OCI-M2 (cell line): Measurements from ENCODE around the gene STAB2.

ENCODE experiments used
- DNase-seq: peaks from one replicate; lab custom pipeline; 2025; ENCODE audit not compliant: unreplicated experiment; lab: John Stamatoyannopoulos, UW

STAB2 gene

GRCh38 chr12:103578926-103579325, 8.1 kb upstream of the STAB2 start:
- DNase-seq: no peak

DNA sequence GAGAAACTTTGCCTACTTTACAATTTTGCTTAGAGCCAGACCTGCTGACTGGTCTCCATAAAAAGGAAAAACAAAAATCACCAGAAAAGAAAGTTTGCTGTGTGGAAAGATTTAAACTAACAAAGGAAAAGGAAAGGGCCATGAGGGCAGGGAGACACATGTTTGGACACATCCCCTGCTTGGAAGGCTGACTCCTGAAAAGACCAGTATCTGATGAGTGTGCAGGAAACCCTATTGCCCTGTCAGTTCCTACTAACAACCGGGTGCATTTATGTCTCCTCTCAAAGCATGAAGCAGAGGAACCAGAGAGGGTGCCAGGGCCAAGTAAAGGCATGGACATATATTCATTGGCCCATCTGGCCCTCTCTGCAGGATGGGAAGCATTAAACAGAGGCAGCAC, 7.0 kb upstream of the STAB2 start:
- no peak for DNase-seq

DNA sequence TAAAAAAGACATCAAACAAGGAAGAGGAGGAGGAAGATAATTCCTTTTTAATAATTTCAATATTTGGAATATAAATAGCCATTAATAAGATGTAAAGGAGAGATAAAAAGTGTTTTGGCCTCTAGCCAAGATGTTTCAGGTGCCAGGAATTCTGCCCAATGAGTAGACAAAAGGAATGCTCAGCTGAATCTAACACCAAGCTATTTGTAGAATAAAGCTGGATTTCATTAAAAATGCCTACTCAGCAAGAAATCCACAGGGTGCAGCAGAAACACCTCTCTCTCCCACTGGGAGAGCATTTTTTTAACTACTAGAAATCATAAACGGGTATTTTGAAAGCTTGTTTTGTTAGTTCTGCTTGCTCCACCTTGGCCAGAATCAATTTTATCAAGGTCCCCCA, 4.1 kb upstream of the STAB2 start:
- DNase-seq: no peak

DNA sequence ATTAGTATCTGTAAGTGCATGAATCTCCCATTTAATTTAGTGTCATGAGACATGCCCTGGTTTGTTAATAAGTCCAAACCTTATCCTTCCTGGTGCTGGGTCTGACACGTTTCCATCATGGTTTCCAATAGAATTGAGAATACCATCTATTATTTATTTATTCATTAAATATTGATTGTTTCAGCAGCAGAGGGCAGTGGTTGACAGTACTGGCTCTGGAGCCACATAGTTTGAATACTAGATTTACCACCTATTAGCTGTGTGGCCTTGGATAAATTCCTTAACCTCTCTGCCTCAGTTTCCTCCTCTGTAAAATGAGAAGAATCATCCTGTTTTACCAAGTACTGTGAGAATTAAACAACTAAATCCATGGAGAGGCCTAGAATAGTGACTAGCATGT, 941 bp upstream of the STAB2 start:
- DNase-seq: no peak

DNA sequence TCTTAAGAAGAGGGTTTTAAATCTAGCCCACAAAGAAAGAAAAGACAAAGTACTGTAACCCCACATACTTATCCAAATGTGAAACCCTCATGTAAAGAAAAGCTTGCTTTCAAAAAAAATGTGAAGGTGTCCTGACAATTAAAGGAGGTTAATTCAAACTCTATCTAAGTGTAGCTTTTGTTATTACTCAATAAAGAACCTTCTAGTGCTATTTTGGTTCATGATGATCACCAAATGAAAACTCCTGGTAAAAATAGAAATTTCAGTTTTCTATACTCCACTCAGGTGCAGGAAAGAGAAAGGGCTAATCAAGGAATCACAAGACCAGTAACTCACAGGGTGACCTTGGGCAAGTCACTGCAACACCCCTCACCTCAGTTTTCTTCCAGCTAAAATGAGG, 1.6 kb downstream of the STAB2 start:
- DNase-seq: no peak

DNA sequence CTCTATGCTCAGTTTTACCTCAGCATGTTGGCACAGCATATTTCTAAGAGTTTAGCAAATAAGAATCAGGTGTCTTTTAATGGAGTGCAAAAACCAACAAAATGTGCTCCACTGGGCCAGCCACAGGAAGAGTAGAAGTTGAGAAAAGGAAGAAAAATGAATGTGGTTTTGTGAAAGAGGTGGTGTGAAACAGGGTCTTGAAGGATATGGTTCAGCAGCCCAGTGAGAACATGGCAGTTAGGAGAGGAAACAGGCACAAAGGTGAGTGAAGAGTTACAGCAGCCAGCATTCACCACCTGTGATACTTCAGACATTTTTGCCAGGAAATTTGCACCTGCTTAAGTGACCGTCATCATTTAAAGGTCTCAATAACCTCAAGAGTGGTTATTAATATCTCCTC, 2.4 kb downstream of the STAB2 start:
- no peak for DNase-seq

DNA sequence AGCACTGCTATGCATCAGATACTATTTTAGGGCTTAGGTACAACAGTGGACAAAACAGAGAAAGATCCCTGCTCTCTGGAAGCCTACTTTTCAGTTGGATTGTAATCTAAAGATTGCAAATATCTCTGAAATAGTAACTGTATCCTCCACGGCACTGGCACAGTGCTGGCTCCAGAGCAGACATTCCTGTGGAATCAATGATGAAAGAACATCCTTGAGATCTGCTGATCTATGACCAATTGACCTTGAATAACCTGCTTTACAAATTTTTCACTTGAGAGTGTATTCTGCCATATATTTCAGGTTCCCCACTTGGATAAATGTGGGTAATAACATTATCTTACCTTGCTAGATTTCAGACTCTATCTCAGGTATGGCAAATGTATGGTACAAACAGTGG, 3.2 kb downstream of the STAB2 start:
- DNase-seq: no peak

GRCh38 chr12:103596981-103597380, 9.9 kb downstream of the STAB2 start:
- no peak for DNase-seq

- DNase-seq: no peak
Observed at GRCh38 chr12:103599274-103599673, 12.2 kb downstream of the STAB2 start.

DNA sequence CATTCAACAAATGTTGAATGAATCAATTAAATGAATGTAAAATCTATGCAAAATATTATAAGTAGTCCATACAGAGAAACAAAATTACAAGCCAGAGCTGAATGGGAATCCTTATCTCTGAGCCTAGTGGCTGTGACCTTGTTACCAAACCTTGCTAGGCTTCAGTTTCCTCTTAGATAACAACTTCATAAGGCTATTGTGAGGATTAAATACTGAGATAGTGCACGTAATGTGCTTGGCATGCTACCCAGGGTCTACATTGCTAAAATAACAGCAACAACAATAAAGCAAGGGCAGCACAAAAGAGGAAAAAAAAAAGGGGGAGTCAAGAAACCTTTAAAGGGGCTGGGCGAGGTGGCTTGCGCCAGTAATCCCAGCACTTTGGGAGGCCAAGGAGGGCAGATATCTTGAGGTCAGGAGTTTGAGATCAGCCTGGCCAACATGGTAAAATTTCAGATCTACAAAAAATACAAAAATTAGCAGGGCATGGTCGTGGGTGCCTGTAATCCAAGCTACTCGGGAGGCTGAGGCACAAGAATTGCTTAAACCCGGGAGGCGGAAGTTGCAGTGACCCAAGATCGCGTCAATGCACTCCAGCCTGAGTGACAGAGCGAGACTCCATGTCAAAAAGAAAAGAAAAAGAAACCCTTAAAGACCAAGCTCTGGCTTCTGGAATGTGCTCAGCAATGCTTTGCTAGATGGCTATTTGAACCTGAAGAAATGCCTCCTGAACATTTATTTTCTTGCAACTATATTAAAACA, 14.1 kb downstream of the STAB2 start:
- no peak for DNase-seq

GRCh38 chr12:103620395-103620794, 33.3 kb downstream of the STAB2 start:
- no peak for DNase-seq

- no peak for DNase-seq
Observed at GRCh38 chr12:103623716-103624115, 36.6 kb downstream of the STAB2 start.

DNA sequence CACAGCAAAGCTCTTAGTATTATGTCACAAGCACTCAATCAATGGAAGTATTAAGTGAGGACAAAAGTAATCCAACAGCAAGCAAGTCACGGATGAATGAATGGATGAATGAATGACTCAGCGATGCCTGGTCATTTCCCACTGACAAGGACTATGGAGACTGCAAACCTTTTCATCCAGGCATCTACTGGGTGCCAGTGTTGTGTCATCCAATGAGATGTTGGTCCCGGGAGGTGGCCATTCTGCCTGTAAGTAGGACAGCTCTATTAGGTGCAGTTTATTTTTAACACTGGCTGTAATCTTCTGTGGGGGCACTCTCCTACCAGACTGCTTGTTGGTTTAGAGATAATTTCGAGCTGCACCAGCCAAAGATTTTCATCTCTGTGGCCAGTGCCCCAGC, 39.4 kb downstream of the STAB2 start:
- no peak for DNase-seq

DNA sequence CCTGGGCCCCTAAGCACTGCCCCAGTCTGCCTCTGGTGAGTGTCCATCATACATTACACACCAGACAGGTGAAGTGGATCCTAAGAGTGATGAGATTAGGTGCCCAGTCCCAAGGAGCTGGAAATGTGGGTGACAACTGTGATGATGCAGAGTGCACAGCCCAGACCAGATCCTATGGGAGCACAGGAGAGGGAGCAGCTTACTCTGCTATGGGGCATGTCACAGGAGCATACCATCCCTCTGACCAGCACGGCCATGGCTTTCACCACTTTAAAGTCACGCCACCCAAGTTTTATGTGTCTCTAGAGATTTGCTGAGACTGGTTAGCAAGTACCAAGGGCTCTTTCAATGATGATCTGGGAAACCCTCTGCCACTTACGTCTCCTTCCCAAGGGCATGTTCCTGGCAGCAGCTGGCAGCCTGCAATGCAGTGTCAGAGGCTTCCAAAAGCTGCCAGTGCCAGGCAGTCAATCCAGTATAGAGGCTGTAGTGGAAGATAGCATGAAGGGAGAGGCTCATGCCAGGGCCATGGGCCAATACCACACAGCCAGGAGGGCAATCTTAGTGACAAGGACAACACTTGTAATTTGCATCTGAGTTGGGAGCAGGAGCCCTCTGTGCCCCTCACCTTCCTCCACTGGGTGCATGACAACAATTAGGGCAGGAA, 40.2 kb downstream of the STAB2 start:
- no peak for DNase-seq

DNA sequence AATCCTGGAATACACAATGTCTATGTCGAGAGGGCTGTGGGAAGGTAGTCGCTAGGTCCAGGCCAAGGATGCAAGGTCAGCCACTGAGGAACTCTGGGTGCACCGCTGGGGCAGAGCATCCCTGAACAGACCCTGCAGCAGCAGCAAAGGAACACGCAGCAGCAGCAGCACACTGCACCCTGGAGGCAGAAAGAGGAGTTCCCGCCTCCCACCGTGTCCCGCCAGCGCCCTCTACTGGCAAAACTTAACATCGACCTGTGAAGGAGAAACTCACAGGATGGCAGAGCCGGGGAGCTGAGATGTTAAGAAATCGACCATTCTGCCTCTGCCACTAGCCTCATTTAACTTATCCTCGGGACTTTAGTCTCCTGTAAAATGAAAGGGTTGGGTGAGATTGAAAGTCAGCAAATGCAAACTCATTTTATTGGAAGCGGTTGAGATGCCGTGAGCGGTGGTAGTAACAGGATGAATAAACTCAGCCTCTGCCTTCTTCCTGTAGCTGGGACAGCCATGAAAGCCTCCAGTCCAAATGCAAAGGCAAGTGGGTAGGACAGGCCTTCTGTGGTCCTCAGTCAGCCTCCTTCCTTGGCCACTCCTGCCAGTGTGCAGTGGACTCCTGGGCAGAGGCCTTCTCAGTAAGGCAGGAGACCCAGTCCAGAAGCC, 45.6 kb downstream of the STAB2 start:
- DNase-seq: no peak

- DNase-seq: no peak
Observed at GRCh38 chr12:103634732-103635131, 47.7 kb downstream of the STAB2 start.

GRCh38 chr12:103635419-103635818, 48.3 kb downstream of the STAB2 start:
- DNase-seq: no peak

DNA sequence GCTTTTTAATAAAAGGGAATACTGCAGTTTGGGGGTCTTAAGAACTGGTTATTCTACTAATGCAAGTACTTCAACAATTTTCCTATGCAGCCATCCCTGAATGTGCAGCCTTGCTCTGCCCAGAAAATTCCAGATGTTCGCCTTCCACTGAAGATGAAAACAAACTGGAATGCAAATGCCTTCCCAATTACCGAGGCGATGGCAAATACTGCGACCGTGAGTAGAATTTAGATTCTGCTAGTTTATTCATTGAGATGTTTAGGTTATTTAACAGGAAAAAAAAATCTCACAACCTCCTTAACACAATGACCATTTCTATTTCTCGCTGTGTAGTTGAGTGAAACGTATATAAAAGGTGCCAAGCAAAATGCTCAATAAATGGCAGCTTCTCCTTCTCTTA, 49.9 kb downstream of the STAB2 start:
- DNase-seq: no peak

DNA sequence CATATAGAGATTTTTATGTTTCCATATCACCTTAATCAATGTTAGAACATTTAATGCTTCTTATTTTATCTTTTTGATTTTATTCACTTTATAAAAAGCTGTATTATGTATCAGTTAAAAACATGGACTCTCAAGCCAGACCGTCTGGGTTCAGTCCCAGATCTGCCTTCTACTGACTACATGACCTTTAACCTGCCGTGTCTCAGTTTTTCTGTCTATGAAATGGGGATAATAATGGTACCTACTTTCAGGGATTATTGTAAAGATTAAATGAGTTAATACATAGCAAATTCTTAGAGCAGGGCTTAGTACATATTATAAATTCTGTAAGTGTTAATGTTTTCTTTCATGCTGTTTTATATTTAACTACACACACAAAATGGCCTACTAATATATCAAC, 50.4 kb downstream of the STAB2 start:
- no peak for DNase-seq

DNA sequence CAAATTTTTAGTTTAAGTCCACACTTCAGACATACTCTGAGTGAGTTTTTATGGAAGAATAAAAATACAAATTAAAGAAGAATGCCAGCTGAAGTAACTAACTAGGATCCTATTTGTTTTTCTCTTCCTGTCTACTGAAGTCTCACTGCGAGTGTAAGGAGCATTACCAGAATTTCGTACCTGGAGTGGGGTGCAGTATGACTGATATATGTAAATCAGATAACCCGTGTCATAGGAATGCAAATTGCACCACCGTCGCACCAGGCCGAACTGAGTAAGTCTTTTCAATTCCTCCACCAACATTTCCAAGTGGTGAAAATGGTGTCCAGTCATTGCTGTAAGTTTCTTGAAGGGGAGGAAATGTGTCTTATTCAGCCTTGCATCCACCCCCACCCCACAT, 52.9 kb downstream of the STAB2 start:
- DNase-seq: no peak

- no peak for DNase-seq
Observed at GRCh38 chr12:103640410-103640809, 53.3 kb downstream of the STAB2 start.

DNA sequence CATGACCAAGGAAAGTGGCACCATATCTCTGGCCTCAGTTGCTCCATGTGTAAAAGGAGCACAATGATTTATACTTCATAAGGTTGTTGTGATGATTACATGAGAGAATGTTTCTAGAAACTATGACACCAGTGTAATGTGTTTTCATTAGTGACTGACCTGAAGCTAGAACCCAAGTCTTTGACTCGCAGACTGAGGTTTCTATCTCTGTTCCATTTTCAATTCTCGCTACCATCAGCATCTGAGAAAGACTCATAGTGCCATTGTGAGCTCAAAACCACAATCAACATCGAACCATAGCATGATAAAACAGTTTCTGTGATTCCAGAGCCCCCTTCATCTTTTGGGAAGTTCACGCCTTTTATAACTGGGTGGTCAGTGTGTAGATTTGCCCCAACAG, 53.8 kb downstream of the STAB2 start:
- no peak for DNase-seq
